ENCODE data around the gene SYNJ2BP.

SYNJ2BP gene

DNA sequence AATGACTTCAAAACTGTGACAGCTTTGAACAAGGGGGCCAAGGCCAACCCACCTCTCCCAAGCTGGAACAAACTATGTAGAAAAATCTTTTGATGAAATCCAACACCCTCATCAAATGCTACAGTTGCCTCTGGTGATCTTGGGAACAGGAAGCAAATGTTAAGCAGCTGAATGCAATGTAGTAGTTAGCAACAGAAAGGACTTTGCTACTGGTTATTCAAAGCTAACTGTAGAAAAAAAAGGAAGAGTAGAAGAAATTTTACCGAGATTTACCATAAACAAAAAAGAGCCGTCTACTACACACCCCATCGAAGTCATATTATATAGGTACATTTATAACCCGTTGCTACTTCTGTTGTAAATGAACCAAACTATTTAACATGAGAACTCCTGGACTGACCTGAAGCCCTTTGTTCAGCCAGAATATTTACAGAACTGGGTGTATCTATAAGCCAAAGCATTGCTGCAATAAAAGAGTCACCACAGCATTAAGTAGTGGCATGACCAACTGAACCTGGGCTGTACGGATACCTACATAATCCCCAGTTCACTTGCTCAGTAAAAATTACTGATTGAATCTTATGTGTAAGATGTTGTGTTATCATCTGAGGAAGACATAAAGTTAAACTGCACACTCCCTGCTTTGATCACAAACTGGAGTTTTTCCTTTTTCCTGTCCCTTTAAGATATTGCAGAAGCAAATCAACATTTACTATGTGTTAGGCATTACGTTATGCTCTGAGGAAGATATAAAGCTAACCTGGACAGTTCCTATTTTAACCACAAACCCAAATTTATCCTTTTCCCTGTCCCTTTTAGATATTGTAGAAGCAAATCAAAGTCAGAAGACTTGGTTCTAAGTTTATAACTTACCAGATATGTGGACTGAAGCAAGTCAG lies 25.1 kb downstream of the SYNJ2BP start:
- no peak for DNase-seq (ENCODE audit: low read depth)
- TF ChIP-seq CTCF (conservative IDR thresholded peaks at IDR 0.05; ENCODE audit: control insufficient read depth, insufficient read depth, low read depth, low read length): no peak
- no peak overlapping the region for H3K4me3 ChIP-seq (ENCODE audit: control insufficient read depth, low read depth, low read length)

DNA sequence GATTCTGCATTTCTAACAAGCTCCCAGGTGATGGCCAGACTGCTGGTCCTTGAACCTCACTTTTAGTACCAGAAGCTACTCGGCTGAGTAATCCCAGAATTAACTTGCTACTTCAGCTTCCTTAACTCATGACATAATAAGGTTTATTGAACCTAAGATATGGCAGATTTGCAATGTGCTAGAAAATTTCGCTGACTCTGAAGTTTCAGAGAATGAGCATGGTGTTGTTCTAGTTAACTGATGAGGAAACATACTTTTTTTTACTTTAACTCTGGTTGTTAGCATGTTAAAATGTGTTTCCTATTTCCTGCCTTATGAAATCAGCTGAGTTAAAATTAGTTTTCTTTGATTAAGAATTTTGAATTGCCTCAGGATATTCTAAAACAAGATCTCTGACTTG lies 34.4 kb downstream of the SYNJ2BP start:
- DNase-seq (ENCODE audit: low read depth): no peak
- no peak overlapping the region for H3K4me3 ChIP-seq (ENCODE audit: control insufficient read depth, low read depth, low read length)
- TF ChIP-seq CTCF (conservative IDR thresholded peaks at IDR 0.05; ENCODE audit: control insufficient read depth, insufficient read depth, low read depth, low read length): no peak

DNA sequence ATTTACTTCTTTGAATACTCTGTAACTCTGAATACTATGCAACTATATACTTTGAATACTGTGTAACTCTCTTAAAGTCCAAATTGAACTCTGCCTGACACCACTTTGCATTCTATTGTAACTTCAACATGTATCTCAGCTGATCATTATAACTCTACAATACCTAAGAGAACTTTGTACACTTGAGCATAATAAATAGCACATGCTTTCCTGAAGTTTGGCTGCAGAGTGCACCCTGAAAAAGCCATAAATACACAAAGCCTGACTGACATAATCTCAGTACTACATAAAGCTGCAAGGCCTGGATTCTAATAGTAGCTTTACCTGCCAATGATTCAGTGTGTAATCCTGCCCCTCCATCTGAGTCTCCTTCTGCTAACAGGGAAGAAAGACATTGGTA lies 36.1 kb downstream of the SYNJ2BP start:
- no peak for DNase-seq (ENCODE audit: low read depth)
- no peak for TF ChIP-seq CTCF (conservative IDR thresholded peaks at IDR 0.05; ENCODE audit: control insufficient read depth, insufficient read depth, low read depth, low read length)

DNA sequence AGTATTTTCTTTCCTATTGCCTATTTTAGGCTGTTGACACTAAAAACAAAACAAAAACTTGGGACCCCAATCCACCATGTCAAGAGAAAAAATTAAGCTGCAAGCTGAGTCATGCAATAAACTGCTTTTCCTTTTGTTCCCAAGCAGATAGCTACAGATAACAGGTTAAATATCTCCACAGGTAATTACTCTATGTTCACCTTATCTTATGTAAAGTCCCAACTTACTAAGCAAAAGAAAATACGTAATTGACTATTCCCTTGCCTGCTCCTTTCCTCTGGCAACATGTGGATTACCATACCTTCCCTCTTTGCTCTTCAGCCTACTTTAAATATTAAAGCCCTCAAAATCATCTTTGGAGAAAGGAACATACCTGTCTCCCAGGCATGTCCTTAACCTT lies 38.2 kb downstream of the SYNJ2BP start:
- no peak for DNase-seq (ENCODE audit: low read depth)
- no peak for TF ChIP-seq CTCF (conservative IDR thresholded peaks at IDR 0.05; ENCODE audit: control insufficient read depth, insufficient read depth, low read depth, low read length)
- no peak overlapping the region for H3K4me3 ChIP-seq (ENCODE audit: control insufficient read depth, low read depth, low read length)

More for the DNA sequence above, 36.1 kb downstream of the SYNJ2BP start:
- H3K4me3 ChIP-seq (ENCODE audit: control insufficient read depth, low read depth, low read length): no peak overlapping the region
